ENCODE measurements around the gene CAPN2.
"Not testable (repeated sequence)": the region's sequence is repeated elsewhere in the genome, so short reads cannot be mapped to it uniquely, and the experiment has no call there.

CAPN2 gene

GRCh38 chr1:223717123-223717522, 4.8 kb downstream of the CAPN2 start:
- DNase-seq (ENCODE audit: low read depth): no peak

DNA sequence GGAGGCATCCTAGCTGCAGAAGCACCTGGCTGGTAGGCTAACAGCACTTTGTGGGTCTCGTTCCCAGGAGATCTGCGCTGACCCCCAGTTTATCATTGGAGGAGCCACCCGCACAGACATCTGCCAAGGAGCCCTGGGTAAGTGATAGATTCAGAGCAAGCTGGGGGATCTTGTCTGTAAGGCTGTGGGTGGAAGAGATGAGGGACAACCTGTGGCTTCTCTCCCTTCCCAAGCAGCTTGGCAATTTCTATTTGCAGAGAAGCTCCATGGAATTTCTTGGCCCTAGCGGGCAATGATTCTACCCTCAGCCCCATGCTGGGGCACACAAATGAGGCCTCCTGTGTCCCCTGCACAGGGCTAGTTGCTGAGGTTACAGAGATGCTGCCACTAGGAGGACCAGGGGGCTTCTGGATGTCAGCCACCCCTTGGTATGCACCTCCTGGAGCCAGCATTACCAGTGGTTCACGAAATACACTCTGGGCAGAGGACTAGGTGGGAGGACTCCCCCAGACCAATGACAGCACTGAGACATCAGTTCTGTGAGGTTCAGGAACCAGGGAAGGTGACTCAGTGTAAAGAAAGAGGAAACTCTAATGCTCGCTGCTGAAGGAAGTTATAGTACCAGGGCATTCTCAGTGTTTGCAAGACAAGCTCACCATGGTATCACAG, 5.5 kb downstream of the CAPN2 start:
- no peak for DNase-seq (ENCODE audit: low read depth)

DNA sequence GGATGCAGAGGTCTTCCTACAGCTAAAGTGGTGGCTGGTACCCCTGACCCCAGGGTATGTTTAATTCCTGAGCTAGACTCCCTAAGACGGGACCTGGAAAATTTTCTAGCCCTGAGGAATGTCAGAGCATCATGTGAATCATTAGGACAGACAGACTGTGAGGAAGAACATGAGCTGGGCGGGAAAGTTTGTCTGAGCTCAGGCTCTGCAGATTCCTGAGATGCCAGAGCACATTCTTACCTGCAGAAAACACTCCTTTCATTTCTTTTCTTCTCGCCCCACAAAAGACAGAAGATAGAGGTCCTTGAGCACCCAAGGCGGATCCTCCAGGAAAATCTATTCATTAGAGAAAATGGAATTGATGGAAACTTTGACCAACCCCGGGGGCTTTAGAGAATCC, 6.5 kb downstream of the CAPN2 start:
- DNase-seq (ENCODE audit: low read depth): no peak

GRCh38 chr1:223720971-223721591, 8.7 kb downstream of the CAPN2 start:
- DNase-seq (ENCODE audit: low read depth): no peak

GRCh38 chr1:223721658-223722607, 9.6 kb downstream of the CAPN2 start:
- DNase-seq (ENCODE audit: low read depth): no peak

- DNase-seq (ENCODE audit: low read depth): no peak
Observed at GRCh38 chr1:223723351-223723904, 11.1 kb downstream of the CAPN2 start.

DNA sequence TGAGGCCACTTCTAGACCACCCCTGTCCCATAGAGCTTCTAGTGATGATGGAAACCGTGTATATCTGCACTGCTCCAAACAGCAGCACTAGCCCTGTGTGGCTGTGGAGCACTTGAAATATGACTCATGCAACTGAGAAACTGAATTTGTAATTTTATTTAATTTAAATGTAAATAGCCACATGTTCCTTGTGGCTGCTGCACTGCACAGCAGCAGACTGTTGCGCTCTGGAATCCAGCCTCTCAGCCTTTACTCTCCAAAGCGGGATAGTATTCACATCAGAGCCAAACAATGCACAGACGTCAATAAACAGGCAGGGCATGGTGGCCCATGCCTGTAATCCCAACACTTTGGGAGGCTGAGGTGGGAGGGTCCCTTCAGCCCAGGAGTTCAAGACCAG, 12.0 kb downstream of the CAPN2 start:
- no peak for DNase-seq (ENCODE audit: low read depth)

DNA sequence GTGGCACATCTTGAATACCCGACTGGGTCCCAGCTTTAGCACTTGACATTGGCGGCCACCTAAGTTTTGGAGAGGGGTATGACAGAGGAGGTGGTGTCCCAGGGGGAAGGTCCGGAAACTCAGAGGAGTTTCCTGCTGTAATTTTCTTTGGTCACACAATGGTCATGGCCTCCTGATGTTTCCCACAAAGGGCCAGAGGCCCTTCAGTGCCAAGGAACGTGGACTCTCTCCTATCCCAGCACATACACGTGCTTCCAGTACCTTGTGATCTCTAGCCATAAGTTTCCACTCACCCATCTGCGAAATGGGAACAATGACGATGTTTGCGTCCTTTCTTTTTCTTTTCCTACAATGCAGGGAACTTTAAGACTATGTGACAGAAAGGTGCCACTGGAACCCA, 13.2 kb downstream of the CAPN2 start:
- no peak for DNase-seq (ENCODE audit: low read depth)

DNA sequence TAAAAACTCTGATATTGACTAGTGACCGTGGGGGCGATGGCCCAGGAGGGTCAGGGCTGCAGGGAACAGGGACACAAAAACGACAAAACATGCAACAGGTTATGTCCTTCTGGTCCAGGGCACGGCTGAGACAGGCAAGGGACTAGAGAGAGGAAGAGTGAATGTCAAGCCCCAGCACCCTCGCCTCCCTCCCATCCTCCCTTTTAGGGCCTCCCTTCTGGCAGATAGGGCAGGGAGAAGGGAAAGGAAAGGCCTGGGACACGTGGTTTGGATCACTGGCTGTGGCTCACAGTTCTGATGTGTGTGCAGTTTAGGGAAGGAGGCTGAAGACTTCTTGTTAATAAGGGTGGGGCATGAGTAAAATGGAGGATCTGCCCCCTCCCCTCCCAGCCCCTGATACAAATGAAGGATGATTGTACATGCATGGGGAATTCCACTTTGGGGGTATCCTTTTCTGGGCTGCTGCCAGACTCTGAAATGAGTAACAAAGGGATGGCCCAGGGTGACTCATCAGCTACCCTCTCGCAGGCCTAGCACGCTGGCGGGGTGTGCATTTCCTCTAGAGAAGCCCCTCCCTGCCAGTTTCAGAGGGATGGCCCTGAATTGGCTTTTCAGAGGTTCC, 14.2 kb downstream of the CAPN2 start:
- DNase-seq (ENCODE audit: low read depth): peak; percentile 77

GRCh38 chr1:223727541-223727940, 15.2 kb downstream of the CAPN2 start:
- DNase-seq (ENCODE audit: low read depth): no peak

DNA sequence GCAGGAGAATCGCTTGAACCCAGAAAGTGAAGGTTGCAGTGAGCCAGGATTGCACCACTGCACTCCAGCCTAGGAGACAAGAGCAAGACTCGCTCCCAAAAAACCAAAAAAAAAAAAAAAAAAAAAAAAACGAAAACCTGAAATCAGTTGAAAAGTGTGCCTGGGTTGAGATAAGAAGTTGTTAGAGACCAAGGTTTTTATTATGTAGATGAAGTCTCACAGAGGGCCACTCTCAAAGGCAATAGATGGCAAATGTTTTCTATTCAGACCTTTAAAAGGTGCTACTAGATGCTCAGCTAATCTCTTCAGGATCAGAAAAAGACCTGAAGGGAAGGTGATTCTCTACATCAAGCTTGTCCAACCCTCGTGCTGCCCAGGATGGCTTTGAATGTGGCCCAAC, 17.6 kb downstream of the CAPN2 start:
- no peak for DNase-seq (ENCODE audit: low read depth)

- no peak for DNase-seq (ENCODE audit: low read depth)
Observed at GRCh38 chr1:223730479-223731132, 18.3 kb downstream of the CAPN2 start.

DNA sequence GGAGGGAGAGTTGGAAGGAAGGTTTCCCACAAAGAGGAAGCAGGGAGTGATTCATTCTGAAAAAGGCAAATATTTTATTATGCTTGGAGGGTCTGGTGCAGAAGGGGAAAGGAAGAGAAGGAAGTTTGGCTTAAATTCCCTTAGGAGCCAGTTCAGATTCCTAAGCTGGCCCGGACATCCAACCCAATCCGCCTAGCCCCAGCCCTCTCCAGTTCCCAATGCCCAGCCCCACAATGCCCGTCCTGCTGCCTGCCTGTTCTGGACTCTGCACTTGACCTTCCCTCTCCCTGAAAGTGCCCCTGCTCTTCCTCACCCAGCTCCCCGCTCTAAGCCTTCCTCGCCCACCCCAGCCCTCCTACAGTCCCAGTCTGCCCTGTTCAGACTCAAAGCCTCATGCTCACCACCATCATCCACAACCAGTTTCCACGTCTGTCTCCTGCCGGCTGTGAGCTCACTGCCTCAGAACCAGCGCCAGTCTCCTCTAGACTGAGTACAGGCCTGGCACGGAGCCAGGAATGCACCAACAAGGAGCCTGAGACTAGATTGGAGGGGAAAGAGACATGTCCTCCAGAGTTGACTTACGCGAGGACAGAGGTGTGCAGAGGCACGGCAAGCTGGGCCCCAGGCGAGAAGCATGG, 18.9 kb downstream of the CAPN2 start:
- no peak for DNase-seq (ENCODE audit: low read depth)

DNA sequence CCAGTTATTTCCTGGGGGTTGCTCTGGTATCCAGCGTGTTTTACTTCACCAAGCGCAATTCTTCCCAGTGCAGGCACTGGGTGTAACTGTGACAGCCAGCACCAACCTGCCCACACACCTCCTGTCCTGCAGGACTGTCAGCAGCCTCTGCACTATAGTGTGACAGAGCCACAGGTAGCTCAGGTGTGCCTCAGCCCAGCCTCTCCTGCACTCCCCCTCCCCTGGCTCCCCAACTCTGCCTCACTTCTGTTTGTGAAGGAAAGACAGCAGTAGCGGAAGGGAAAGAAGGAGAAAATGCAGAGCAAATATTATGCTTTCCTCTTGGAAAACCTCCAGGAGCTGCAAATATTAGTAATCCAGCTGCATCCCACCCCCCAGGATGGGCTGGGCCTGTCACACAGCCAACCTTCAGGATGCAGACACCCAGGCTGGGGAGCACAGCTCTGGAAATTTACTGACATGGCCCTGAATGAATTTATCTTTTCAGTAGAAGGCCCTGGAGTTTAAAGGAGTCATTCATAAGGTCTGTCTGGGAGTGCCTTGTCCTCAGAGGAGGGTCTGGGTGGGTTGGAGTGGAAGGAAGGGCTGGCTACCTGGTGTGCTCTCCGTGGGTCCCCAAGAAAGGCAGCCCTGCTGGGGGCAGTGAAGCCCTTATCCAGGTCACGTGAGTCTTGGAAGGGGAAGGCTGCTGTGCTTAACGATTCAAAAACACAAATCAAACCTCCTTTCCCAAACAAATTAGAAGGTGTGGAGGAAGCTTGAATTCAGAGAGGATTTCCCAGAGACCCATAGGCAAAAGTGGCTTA, 20.9 kb downstream of the CAPN2 start:
- DNase-seq (ENCODE audit: low read depth): no peak

- DNase-seq (ENCODE audit: low read depth): no peak
Observed at GRCh38 chr1:223733898-223734852, 21.8 kb downstream of the CAPN2 start.

GRCh38 chr1:223736638-223737037, 24.3 kb downstream of the CAPN2 start:
- DNase-seq (ENCODE audit: low read depth): not testable (repeated sequence)

DNA sequence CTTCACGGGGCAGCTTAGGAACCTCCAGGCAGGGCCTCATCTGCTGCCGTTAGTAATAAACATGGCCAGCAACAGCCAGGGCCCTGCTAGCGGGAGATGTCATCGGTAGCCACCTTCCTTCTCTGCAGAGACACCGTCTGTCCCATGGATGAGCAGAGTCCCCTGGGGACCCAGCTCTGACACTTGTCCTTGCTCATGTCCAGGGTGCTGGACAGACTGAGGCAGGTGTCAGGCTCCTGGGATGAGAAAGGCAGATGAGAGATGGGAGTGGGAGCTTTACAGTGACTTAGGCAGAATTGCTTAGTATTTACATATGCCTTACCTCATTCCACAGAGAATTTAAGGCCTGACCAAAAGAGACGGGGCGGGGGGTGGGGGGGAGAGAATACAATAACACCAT, 25.0 kb downstream of the CAPN2 start:
- DNase-seq (ENCODE audit: low read depth): no peak

DNA sequence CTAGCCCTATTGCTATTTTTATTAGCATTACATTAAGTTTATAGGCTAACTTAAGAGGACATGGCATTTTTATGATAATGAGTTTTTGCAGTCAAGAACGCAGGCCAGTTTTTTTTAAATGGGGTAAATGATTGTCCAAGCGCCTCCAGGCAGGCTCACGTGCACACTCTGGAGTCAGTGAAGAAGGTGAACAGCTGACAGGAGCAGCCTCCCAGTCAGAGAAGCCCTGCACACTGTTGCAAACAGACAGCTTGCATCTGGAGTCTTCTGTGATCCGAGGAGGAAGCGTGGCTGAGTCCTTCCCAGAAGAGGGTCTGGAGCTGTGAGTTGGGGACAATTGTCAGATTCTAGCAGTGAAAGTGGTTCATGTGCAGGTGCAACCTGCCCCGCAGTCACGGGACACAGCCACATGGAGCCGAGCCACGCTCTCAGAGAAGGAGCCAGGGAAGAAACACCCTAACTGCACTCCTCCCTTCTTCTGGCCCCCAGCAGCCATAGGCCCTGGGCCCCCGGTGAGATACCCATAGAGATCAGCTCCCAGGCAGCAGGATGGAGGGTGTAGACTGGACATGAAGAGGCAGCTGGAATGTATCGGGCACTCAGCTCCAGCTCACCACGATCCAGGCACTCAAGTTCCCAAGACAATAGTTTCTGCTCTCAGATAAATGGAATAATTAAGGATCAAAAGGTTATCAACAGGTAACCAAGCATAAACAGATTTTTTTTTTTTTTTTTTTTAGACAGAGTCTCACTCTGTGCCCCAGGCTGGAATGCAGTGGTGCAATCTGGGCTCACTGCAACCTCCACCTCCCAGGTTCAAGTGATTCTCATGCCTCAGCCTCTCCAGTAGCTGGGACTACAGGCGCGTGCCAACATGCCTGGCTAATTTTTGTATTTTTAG, 26.4 kb downstream of the CAPN2 start:
- no peak for DNase-seq (ENCODE audit: low read depth)

Data from activated T-cell treated with anti-CD3 and anti-CD28 coated beads for 1 hour (primary cell).